ENCODE data around the gene MTCL1. TPM values are rescaled to one million over a fixed set of nuclear protein-coding genes. Genes with fewer than 3 reads are reported as not detected.

The MTCL1 gene
- polyA plus RNA-seq, 1 experiment = 29.8 TPM

DNA sequence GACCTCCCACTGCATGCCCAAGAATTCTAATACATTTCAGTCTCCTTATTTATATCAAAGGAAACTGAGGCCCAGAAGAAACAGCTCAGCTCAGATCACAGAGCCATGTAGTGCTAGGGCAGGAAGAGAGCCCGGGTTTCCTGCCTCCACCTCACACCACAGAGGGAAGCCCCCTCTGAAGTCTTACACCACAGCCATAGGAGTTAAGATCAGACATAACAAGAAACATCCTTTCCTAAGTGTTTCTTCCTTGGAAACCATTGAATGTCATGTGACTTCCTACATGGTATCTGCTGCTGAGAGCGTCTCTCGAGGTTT lies 102.1 kb downstream of the MTCL1 start:
- ChIA-PET CTCF (interaction anchor here (0.7 to 1.2 kb wide), 3 partner anchors 180 to 1303 kb away, joined by 3 to 5 read pairs (median 3); no protein-coding TSS in a partner anchor), POLR2A (no interaction called here)
- Histone ChIP-seq H3K36me3 (ENCODE audit: control insufficient read depth, insufficient read depth, low read length) (peaks cover 23% of the 10 kb centered on the region), H3K27me3 (ENCODE audit: control insufficient read depth, insufficient read depth, low read length) (no peaks in the 10 kb centered on the region), H3K4me3 (ENCODE audit: low read depth, low read length) (no peak overlapping the region)
- no peak for DNase-seq (ENCODE audit: low read depth)
- TF ChIP-seq, protein P1, sequence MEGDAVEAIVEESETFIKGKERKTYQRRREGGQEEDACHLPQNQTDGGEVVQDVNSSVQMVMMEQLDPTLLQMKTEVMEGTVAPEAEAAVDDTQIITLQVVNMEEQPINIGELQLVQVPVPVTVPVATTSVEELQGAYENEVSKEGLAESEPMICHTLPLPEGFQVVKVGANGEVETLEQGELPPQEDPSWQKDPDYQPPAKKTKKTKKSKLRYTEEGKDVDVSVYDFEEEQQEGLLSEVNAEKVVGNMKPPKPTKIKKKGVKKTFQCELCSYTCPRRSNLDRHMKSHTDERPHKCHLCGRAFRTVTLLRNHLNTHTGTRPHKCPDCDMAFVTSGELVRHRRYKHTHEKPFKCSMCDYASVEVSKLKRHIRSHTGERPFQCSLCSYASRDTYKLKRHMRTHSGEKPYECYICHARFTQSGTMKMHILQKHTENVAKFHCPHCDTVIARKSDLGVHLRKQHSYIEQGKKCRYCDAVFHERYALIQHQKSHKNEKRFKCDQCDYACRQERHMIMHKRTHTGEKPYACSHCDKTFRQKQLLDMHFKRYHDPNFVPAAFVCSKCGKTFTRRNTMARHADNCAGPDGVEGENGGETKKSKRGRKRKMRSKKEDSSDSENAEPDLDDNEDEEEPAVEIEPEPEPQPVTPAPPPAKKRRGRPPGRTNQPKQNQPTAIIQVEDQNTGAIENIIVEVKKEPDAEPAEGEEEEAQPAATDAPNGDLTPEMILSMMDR (IDR thresholded peaks at IDR 0.05; ENCODE audit: insufficient read depth, low read depth, low read length) = no peak

DNA sequence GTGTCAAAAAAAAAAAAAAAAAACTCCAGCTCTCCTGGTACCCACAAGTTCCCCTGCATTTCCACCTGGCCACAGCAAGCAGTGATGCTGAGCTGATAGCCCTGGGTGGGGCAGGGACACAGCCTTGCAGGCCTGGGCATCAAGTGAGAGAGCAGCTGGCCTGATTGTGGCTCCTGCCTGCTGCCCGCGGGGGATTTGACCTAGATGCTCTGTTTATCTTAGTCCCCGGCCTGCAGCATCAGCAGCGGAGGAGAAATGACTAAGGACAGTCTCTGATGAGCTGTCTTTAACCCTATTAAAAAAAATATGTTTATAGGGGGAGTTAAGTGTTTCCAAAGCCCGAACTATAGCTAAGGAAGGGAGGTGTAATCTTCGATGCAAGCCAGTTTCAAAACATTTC lies 102.6 kb downstream of the MTCL1 start:
- Histone ChIP-seq H3K27me3 (ENCODE audit: control insufficient read depth, insufficient read depth, low read length) (no peaks in the 10 kb centered on the region), H3K36me3 (ENCODE audit: control insufficient read depth, insufficient read depth, low read length) (peaks cover 23% of the 10 kb centered on the region), H3K4me3 (ENCODE audit: low read depth, low read length) (no peak overlapping the region)
- TF ChIP-seq, protein P1 (IDR thresholded peaks at IDR 0.05; ENCODE audit: insufficient read depth, low read depth, low read length) = no peak
- ChIA-PET CTCF (interaction anchor here (0.7 to 1.4 kb wide), 4 partner anchors 13 to 1303 kb away, joined by 3 to 5 read pairs (median 3); no protein-coding TSS in a partner anchor), POLR2A (no interaction called here)
- DNase-seq (ENCODE audit: low read depth) = no peak

DNA sequence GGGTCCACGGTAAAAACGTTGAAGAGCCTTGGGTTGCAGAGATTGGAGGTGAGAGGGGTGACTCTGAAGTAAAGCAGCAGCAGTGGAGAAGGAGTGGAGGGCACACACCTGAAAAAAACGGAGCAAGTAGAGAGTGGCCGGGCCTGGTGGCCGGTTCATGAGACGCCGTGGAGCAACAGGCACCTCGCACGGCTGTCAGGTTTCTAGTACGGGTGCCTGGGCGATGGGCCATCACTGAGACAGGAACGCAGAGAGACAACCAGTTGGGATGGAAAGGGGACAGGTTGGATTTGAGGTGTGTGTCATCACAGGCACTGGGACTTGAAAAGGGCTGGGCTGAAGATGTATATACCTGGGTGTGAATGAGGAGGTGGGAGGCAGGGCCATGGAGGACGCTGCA lies 104.2 kb downstream of the MTCL1 start:
- DNase-seq (ENCODE audit: low read depth) = no peak
- H3K36me3 ChIP-seq (ENCODE audit: control insufficient read depth, insufficient read depth, low read length) = peaks cover 22% of the 10 kb centered on the region
- H3K4me3 ChIP-seq (ENCODE audit: low read depth, low read length) = no peak overlapping the region
- CTCF ChIA-PET = no interaction called here
- POLR2A ChIA-PET = no interaction called here
- no peaks in the 10 kb centered on the region for H3K27me3 ChIP-seq (ENCODE audit: control insufficient read depth, insufficient read depth, low read length)
- TF ChIP-seq, protein P1 (IDR thresholded peaks at IDR 0.05; ENCODE audit: insufficient read depth, low read depth, low read length) = no peak

DNA sequence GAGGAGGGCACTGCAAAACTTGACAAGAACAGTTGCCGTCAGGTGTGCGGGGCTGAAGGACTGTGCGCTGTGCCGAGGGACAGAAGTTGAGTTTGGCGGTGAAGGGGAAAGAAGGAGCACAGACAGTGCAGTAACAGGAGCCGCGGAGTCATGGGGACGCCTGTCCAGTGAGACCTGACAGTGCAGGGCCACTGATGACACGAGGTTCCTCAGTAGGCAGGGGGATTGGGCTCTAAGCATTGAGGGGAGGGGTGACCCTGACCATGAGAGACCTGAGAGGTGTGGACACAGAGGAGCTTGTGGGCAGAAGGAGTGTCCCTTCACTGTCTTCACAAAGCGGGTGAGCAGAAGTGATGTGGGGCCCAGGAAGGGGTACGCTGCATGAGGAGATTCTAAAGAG lies 104.8 kb downstream of the MTCL1 start:
- CTCF ChIA-PET = interaction anchor here (1.2 kb wide), 1 partner anchor 114 kb away, joined by 4 read pairs; no protein-coding TSS in a partner anchor
- TF ChIP-seq, protein P1 (IDR thresholded peaks at IDR 0.05; ENCODE audit: insufficient read depth, low read depth, low read length) = no peak

DNA sequence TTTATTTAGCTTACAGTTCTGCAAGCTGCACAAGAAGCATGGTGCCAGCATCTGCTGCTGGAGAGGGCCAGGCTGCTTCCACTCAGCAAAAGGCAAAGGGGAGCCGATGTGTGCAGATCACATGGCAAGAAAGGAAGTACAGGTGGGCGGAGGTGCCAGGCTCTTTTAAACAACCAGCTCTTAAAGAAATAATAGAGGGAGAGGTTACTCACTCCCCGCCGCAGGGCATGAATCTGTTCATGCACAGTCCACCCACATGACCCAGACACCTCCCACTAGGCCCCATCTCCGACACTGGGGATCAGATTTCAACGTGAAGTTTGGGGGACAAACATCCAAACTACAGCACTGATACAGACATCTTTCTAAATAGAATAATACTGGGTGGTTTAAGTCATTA lies 105.8 kb downstream of the MTCL1 start:
- no peak overlapping the region for H3K4me3 ChIP-seq (ENCODE audit: low read depth, low read length)
- ChIA-PET POLR2A (no interaction called here), CTCF (interaction anchor here (1.2 kb wide), 1 partner anchor 114 kb away, joined by 4 read pairs; no protein-coding TSS in a partner anchor)
- H3K36me3 ChIP-seq (ENCODE audit: control insufficient read depth, insufficient read depth, low read length) = peaks cover 21% of the 10 kb centered on the region
- TF ChIP-seq, protein P1 (IDR thresholded peaks at IDR 0.05; ENCODE audit: insufficient read depth, low read depth, low read length) = no peak
- DNase-seq (ENCODE audit: low read depth) = no peak
- no peaks in the 10 kb centered on the region for H3K27me3 ChIP-seq (ENCODE audit: control insufficient read depth, insufficient read depth, low read length)

More for the DNA sequence above, 104.8 kb downstream of the MTCL1 start:
- DNase-seq (ENCODE audit: low read depth) = no peak
- Histone ChIP-seq H3K36me3 (ENCODE audit: control insufficient read depth, insufficient read depth, low read length) (peaks cover 21% of the 10 kb centered on the region), H3K27me3 (ENCODE audit: control insufficient read depth, insufficient read depth, low read length) (no peaks in the 10 kb centered on the region), H3K4me3 (ENCODE audit: low read depth, low read length) (no peak overlapping the region)
- POLR2A ChIA-PET = no interaction called here

All from BJ (cell line).